Measurements from ENCODE around the gene MAPK8IP2. TPM values are rescaled to one million over a fixed set of nuclear protein-coding genes. Genes with fewer than 3 reads are reported as not detected.
A peak's percentile ranks its signal among the peaks of the same experiment; 100 is the strongest.

MAPK8IP2 gene
- total RNA-seq, 6 donors from 2014 or later = 1.0 to 5.5 (median 3.4) TPM

DNA sequence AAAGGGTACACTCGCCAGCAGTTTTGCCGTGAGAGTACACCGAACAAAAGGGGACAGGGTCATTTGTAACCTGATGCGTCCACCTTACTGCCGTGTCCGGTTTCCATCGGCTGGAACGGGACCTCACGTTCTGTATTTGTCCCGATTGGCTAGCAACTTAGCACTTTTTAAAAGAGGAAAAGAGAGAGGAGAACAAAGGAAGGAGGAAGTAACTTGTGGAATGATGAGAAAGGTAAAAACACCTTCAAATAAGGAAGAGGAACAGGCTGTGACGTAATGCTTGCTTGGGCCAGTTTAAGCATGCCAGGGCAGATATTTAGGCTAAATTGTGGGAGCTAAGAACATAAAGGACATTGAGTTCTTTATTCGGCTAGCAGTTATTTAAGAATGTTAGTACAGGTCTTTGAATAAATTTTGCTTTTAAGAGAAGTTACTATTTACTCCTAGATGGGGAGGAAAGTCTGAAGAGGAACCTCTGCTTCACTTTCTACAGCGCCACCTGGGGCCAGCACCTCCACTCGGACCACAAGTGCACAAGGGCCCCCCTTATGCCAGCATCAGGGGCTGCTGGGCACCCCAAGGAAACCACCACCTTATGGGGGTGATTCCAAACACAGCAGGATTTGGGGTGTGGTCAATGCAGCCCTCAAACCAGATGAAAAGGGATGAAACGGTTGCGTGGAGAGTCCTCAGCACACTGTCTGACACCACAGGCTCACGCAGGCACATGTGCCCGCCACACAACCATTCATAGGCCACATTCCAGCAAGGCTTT is 21.5 kb downstream of the MAPK8IP2 start:
- Histone ChIP-seq H3K4me3 (peak overlapping the region in 3 of 4 donors; percentile 12 to 43 (median 40)), H3K27ac (peak overlapping the region; percentile 44 to 79 (median 56)), H3K4me1 (peaks cover 31 to 43% (median 36%) of the 10 kb centered on the region in 4 donors), H3K27me3 (no peaks in the 10 kb centered on the region), H3K36me3 (peaks cover 0 to 23% (median 6%) of the 10 kb centered on the region in 4 donors), H3K9me3 (no peaks in the 10 kb centered on the region)
- WGBS, 2 donors = 21 to 24% methylated on average over 18 of the region's 18 CpGs
- ATAC-seq (ENCODE audit: low FRiP score in 2 of 2) (no peak), DNase-seq (peak in 1 of 2 donors; percentile 34)
- peak in 1 of 4 donors; percentile 1 for TF ChIP-seq POLR2A (IDR thresholded peaks at IDR 0.05)
- no peak for TF ChIP-seq EP300 (IDR thresholded peaks at IDR 0.05)
- TF ChIP-seq POLR2AphosphoS5 (IDR thresholded peaks at IDR 0.05) = no peak

DNA sequence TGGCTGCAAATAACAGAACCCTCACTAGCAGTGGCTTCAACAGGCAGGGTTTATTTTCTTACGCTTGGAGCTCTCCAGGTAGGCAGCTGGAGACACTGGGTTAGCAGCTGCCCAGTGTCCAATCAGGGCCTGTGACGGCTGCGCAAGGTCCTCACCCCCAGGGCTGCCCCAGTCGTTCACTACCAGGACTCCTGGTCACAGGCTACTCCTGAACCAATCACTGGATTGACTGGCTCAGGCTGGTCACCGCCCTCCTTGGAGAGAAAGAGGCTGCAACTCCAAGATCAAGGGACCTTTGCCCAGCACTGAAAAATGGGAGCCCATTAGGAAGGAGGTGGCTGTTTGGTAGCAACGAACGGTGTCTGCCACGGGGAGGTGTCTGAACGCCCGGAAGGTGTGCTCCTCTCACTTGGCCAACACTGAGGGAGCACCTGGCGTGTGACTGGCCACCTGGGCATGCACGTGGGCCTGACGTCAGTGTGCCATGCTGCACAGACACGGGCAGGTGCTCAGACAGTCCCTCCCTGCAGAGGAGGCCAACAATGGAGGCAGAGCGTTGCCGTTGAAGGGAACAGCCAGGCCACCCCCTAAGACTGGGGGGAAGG is 22.2 kb downstream of the MAPK8IP2 start:
- H3K9me3 ChIP-seq = no peaks in the 10 kb centered on the region
- H3K27me3 ChIP-seq = no peaks in the 10 kb centered on the region
- peak; percentile 49 to 54 for DNase-seq
- TF ChIP-seq POLR2AphosphoS5 (IDR thresholded peaks at IDR 0.05) = no peak
- TF ChIP-seq, protein P1, sequence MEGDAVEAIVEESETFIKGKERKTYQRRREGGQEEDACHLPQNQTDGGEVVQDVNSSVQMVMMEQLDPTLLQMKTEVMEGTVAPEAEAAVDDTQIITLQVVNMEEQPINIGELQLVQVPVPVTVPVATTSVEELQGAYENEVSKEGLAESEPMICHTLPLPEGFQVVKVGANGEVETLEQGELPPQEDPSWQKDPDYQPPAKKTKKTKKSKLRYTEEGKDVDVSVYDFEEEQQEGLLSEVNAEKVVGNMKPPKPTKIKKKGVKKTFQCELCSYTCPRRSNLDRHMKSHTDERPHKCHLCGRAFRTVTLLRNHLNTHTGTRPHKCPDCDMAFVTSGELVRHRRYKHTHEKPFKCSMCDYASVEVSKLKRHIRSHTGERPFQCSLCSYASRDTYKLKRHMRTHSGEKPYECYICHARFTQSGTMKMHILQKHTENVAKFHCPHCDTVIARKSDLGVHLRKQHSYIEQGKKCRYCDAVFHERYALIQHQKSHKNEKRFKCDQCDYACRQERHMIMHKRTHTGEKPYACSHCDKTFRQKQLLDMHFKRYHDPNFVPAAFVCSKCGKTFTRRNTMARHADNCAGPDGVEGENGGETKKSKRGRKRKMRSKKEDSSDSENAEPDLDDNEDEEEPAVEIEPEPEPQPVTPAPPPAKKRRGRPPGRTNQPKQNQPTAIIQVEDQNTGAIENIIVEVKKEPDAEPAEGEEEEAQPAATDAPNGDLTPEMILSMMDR (IDR thresholded peaks at IDR 0.05) = no peak
- no peak for TF ChIP-seq EP300 (IDR thresholded peaks at IDR 0.05)
- TF ChIP-seq POLR2A (IDR thresholded peaks at IDR 0.05) = no peak
- H3K36me3 ChIP-seq = peaks cover 0 to 23% (median 6%) of the 10 kb centered on the region in 4 donors
- no peak overlapping the region for H3K4me3 ChIP-seq
- peaks cover 35 to 48% (median 41%) of the 10 kb centered on the region in 4 donors for H3K4me1 ChIP-seq
- 63 to 67% methylated on average over 15 to 16 of the region's 16 CpGs for WGBS, 2 donors
- no peak for ATAC-seq (ENCODE audit: low FRiP score in 2 of 2)
- peak overlapping the region in 3 of 4 donors; percentile 53 to 79 (median 60) for H3K27ac ChIP-seq

DNA sequence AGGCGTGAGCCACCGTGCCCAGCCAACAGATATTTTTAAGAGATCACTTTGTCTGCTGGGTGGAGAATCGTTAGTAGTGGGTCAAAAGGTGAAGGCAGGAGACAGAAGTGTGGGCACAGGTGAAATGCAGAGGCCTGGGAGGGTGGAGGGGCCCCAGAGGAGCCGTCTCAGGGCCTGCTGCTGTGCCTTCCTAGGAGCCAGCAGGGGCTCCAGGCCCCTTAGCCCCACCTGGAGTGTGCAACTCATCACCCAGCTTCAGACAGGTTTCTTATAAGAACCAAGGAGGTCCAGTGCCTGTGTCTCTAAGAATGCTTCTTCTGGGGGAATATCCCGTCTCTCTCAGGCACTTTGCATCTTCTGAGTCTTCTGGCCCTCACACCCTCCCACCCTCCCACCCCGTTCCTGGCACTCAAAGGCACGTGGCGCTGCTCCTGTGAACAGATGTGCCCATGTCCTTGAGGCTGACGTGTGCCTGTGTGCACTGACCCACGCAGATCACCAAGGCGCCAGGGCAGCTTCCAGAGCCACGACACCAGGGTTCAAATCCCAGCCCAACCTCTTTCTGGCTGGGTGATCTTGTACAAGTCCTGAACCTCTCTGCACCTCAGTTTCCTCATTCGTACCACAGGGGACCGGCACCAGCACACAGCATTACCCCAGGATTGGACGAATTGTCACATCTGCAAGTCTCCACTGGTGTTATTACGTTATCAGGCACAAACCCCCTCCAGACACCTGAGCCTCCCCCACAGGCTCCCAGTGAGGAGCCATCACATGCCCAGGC is 23.9 kb downstream of the MAPK8IP2 start:
- Histone ChIP-seq H3K27me3 (no peaks in the 10 kb centered on the region), H3K9me3 (no peaks in the 10 kb centered on the region), H3K4me1 (peaks cover 35 to 57% (median 48%) of the 10 kb centered on the region in 4 donors), H3K27ac (no peak overlapping the region), H3K4me3 (no peak overlapping the region), H3K36me3 (peaks cover 0 to 23% (median 6%) of the 10 kb centered on the region in 4 donors)
- WGBS, 2 donors = 83 to 85% methylated on average over 11 to 13 of the region's 16 CpGs
- DNase-seq (no peak), ATAC-seq (ENCODE audit: low FRiP score in 2 of 2) (no peak)
- TF ChIP-seq, protein P1 (IDR thresholded peaks at IDR 0.05) = no peak
- TF ChIP-seq EP300 (IDR thresholded peaks at IDR 0.05) = no peak
- TF ChIP-seq POLR2AphosphoS5 (IDR thresholded peaks at IDR 0.05) = no peak
- TF ChIP-seq POLR2A (IDR thresholded peaks at IDR 0.05) = no peak

DNA sequence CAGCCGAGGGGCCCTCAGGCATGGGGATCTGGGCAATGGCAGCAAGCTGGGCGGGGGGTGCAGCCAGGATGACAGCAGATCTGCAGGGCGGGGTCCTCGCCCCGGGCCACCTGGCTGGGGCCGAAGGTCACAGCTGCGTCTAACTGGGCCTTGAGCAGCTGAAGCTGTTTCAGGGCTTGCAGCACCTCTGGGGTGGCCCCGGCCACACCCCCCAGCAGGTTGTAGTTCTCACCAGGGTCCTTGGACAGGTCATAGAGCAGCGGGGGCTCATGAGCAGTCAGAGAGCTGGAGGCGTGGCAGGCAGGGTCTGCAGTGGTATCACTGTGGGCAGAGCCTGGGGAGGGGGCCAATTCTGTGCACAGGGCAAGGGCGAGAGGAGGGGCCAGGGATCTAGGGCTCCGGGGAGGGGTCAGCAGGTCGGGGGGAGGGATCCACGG is 24.6 kb downstream of the MAPK8IP2 start:
- DNase-seq (peak in 1 of 2 donors; percentile 79), ATAC-seq (ENCODE audit: low FRiP score in 2 of 2) (no peak)
- H3K9me3 ChIP-seq = no peaks in the 10 kb centered on the region
- TF ChIP-seq POLR2AphosphoS5 (IDR thresholded peaks at IDR 0.05) = no peak
- no peak for TF ChIP-seq POLR2A (IDR thresholded peaks at IDR 0.05)
- TF ChIP-seq, protein P1 (IDR thresholded peaks at IDR 0.05) = no peak
- TF ChIP-seq EP300 (IDR thresholded peaks at IDR 0.05) = no peak
- no peaks in the 10 kb centered on the region for H3K27me3 ChIP-seq
- no peak overlapping the region for H3K27ac ChIP-seq
- H3K4me3 ChIP-seq = no peak overlapping the region
- WGBS, 2 donors = 40 to 85% methylated on average over 1 to 14 of the region's 14 CpGs
- peaks cover 32 to 52% (median 43%) of the 10 kb centered on the region in 4 donors for H3K4me1 ChIP-seq
- H3K36me3 ChIP-seq = peaks cover 0 to 23% (median 6%) of the 10 kb centered on the region in 4 donors
